K562 (cell line): ENCODE data around the gene DAB1. TPM values are rescaled to one million over a fixed set of nuclear protein-coding genes. Genes with fewer than 3 reads are reported as not detected.

ENCODE experiments used
- ATAC-seq: fragments of 200-7000 bp; cut with Tn5 transposase; 3 replicates; pipeline ENCODE4 v1.9.1; 2020; ENCODE audit warnings: moderate library complexity
- BruUV-seq: library from RNA; stranded (reverse); fragments of 400-500 nt; replicated peaks from 2 replicates; lab custom pipeline; 2021; lab: Mats Ljungman, UMichigan
- CTCF ChIA-PET: fragments of 300-600 bp; formaldehyde crosslinking; extraction: SDS; loops from one replicate; lab custom pipeline; 2021; ENCODE audit warnings: low intra/inter-chr PET ratio; lab: Yijun Ruan, JAX
- POLR2A ChIA-PET: fragments of 300-600, 350-650 bp; sonication (Branson Sonifier 250); formaldehyde crosslinking; extraction: SDS; loops from one replicate; lab custom pipeline; 2021; ENCODE audit warnings: antibody characterized with exemption, inconsistent platforms; lab: Yijun Ruan, JAX
- DNase-seq, 4 experiments: peaks; one replicate each; pipeline versions ENCODE4 v3.0.0 to v3.0.0-alpha.2; 2011 to 2018; ENCODE audit warnings: low spot score in 3 of 4, mixed read lengths in 3 of 4; ENCODE audit errors: extremely low read depth in 1 of 4
- FAIRE-seq: peaks from 2 replicates; lab custom pipeline; 2011; peaks lifted over from hg19 to GRCh38; lab: Jason Lieb, UNC
- H2AFZ ChIP-seq: 2 replicates; pipeline ENCODE4 v1.6.0; 2011; ENCODE audit warnings: low read depth, low read length, control low read depth, inconsistent platforms
- H3K27ac ChIP-seq: fragments of 200-600 bp; 3 replicates; pipeline ENCODE4 v1.8.0; 2011; ENCODE audit warnings: low read depth, mild to moderate bottlenecking, control low read depth, inconsistent platforms, low read length, moderate library complexity, mixed read lengths; ENCODE audit errors: extremely low read depth
- H3K27me3 ChIP-seq, 2 experiments: fragments of 300-600 bp in 1 of 2; 2 replicates in 1 of 2; 3 replicates in 1 of 2; pipeline versions ENCODE4 v1.6.0 to v1.8.0; 2011; ENCODE audit warnings: inconsistent platforms in 2 of 2, low read length in 2 of 2, mild to moderate bottlenecking in 1 of 2, mixed read lengths in 1 of 2, moderate library complexity in 1 of 2; ENCODE audit not compliant: control insufficient read depth in 2 of 2, insufficient read depth in 2 of 2
- H3K36me3 ChIP-seq: fragments of 300-600 bp; 3 replicates; pipeline ENCODE4 v1.8.0; 2011; ENCODE audit warnings: mild to moderate bottlenecking, low read length, inconsistent platforms; ENCODE audit not compliant: control insufficient read depth, insufficient read depth
- H3K4me1 ChIP-seq, 2 experiments: fragments of 200-600 bp in 1 of 2; replicated peaks in 1 of 2; 2 replicates in 1 of 2; 3 replicates in 1 of 2; pipeline versions ENCODE4 v1.5.1 to v1.8.0; 2011; ENCODE audit warnings: inconsistent platforms in 2 of 2, low read length in 2 of 2, mild to moderate bottlenecking in 1 of 2, mixed read lengths in 1 of 2, moderate library complexity in 1 of 2; ENCODE audit not compliant: control insufficient read depth in 2 of 2, insufficient read depth in 2 of 2
- H3K4me2 ChIP-seq: 2 replicates; pipeline ENCODE4 v1.6.1; 2011; ENCODE audit warnings: low read length, control low read depth, inconsistent platforms, mixed read lengths; ENCODE audit not compliant: insufficient read depth
- H3K4me3 ChIP-seq: fragments of 200-600 bp; sonication (generic), shearing (Covaris generic); 2 replicates; pipeline ENCODE4 v1.5.1; 2016; ENCODE audit warnings: control low read depth, inconsistent platforms
- H3K79me2 ChIP-seq: fragments of 200-600 bp; 3 replicates; pipeline ENCODE4 v1.8.0; 2011; ENCODE audit warnings: low read length, inconsistent platforms; ENCODE audit not compliant: control insufficient read depth, insufficient read depth
- H3K9ac ChIP-seq, 2 experiments: 2 replicates each; pipeline versions ENCODE4 v1.6.0 to v1.6.1; 2011; ENCODE audit warnings: low read depth in 2 of 2, low read length in 2 of 2, control low read depth in 1 of 2, inconsistent platforms in 1 of 2, mild to moderate bottlenecking in 1 of 2, mixed read lengths in 1 of 2; ENCODE audit not compliant: insufficient read depth in 1 of 2
- H3K9me1 ChIP-seq: one replicate; pipeline ENCODE4 v1.6.0; 2011; ENCODE audit warnings: inconsistent platforms, mild to moderate bottlenecking, low read length, moderate library complexity; ENCODE audit not compliant: control insufficient read depth, insufficient read depth
- H3K9me3 ChIP-seq: replicated peaks from 2 replicates; pipeline ENCODE4 v1.5.1; 2011; ENCODE audit warnings: low read depth, low read length, inconsistent platforms; ENCODE audit not compliant: control insufficient read depth, insufficient read depth
- H4K20me1 ChIP-seq: replicated peaks from 2 replicates; pipeline ENCODE4 v1.6.1; 2011; ENCODE audit warnings: low read length, inconsistent platforms, mixed read lengths; ENCODE audit not compliant: control insufficient read depth, insufficient read depth
- ATF4 ChIP-seq: fragments of 450-650 bp; formaldehyde crosslinking; IDR thresholded peaks from 2 replicates; pipeline ENCODE4 v1.4.0; 2022; ENCODE audit warnings: mild to moderate bottlenecking, moderate library complexity
- BACH1 ChIP-seq: fragments of 200-800 bp; sonication (Bioruptor generic); IDR thresholded peaks from 2 replicates; pipeline ENCODE4 v1.6.1; 2016; ENCODE audit warnings: missing genetic modification characterization, missing compliant biosample characterization
- CBX1 ChIP-seq: sonication (generic); IDR thresholded peaks from 2 replicates; pipeline ENCODE4 v1.6.1; 2016; ENCODE audit warnings: antibody characterized with exemption, low read depth, mild to moderate bottlenecking
- CBX2 ChIP-seq: fragments of 200-600 bp; sonication (generic); IDR thresholded peaks from one replicate; pipeline ENCODE4 v1.6.1; 2012; ENCODE audit warnings: mild to moderate bottlenecking, low read length, inconsistent platforms; ENCODE audit not compliant: insufficient read depth, poor library complexity, severe bottlenecking
- CBX5 ChIP-seq: IDR thresholded peaks from 2 replicates; pipeline ENCODE4 v1.6.1; 2014; ENCODE audit warnings: low read depth, borderline replicate concordance
- ELF4 ChIP-seq: fragments of 450-650 bp; formaldehyde crosslinking; IDR thresholded peaks from 2 replicates; pipeline ENCODE4 v1.4.0; 2022; ENCODE audit warnings: missing genetic modification characterization
- ETV5 ChIP-seq: sonication (generic); formaldehyde crosslinking; IDR thresholded peaks from 2 replicates; pipeline ENCODE4 v1.4.0; 2020; ENCODE audit warnings: low read depth, mild to moderate bottlenecking, missing genetic modification reagents
- GTF2B ChIP-seq: IDR thresholded peaks from 2 replicates; pipeline ENCODE4 v1.6.1; 2011; ENCODE audit not compliant: insufficient read length; ENCODE audit errors: extremely low read depth
- ILK ChIP-seq: fragments of 450-650 bp; IDR thresholded peaks from 2 replicates; pipeline ENCODE4 v1.6.1; 2016; ENCODE audit warnings: missing genetic modification characterization, low read depth, mild to moderate bottlenecking, missing compliant biosample characterization, moderate library complexity, borderline replicate concordance
- MYC ChIP-seq, 2 experiments: fragments of 250-450 bp in 1 of 2; sonication (Bioruptor Pico) in 1 of 2; IDR thresholded peaks; 2 replicates each; pipeline versions ENCODE4 v1.5.1 to v1.6.1; 2012 to 2021; ENCODE audit warnings: low read depth in 2 of 2, borderline replicate concordance in 1 of 2, improper control_type of control experiment in 1 of 2, low read length in 1 of 2, mild to moderate bottlenecking in 1 of 2, moderate library complexity in 1 of 2
- NEUROD1 ChIP-seq: fragments of 150-350 bp; IDR thresholded peaks from 2 replicates; pipeline ENCODE4 v1.6.1; 2014; ENCODE audit warnings: borderline replicate concordance, low read length, low read depth; ENCODE audit not compliant: partially characterized antibody
- NONO ChIP-seq, 2 experiments: fragments of 200-400 bp in 1 of 2; fragments of 450-650 bp in 1 of 2; formaldehyde crosslinking in 1 of 2; IDR thresholded peaks; 2 replicates each; pipeline ENCODE4 v1.6.1; 2017; ENCODE audit warnings: low read depth in 2 of 2, mild to moderate bottlenecking in 2 of 2, moderate library complexity in 2 of 2, low read length in 1 of 2
- SIRT6 ChIP-seq: IDR thresholded peaks from one replicate; pipeline ENCODE4 v1.6.1; 2012; ENCODE audit warnings: low read depth, mild to moderate bottlenecking, control low read depth, inconsistent platforms, low read length, moderate library complexity
- TBL1XR1 ChIP-seq, 2 experiments: IDR thresholded peaks; 2 replicates each; pipeline ENCODE4 v1.6.1; 2012; ENCODE audit warnings: improper control_type of control experiment in 2 of 2, low read length in 2 of 2, mild to moderate bottlenecking in 1 of 2
- ZBTB8A ChIP-seq: fragments of 450-650 bp; IDR thresholded peaks from 2 replicates; pipeline ENCODE4 v1.6.1; 2018; ENCODE audit warnings: mild to moderate bottlenecking, moderate library complexity; ENCODE audit not compliant: partially characterized antibody
- ZNF780A ChIP-seq: fragments of 250-450 bp; sonication (Bioruptor Pico); IDR thresholded peaks from 2 replicates; pipeline ENCODE4 v1.5.0; 2021; ENCODE audit warnings: mild to moderate bottlenecking
- WGBS: fragments of 100-300 bp; shearing (Covaris generic); methylation state at CpG from one replicate; pipeline ENCODE4 v1.1.6; 2016; ENCODE audit warnings: low coverage, mixed read lengths; ENCODE audit not compliant: insufficient coverage; ENCODE audit errors: missing lambda C conversion rate; 5-methylcytosine and 5-hydroxymethylcytosine counted together
- in situ Hi-C: fragments of 300-500 bp; cut with MboI; formaldehyde crosslinking; loops from 4 replicates; pipeline ENCODE4 v1.15.0; 2018; ENCODE audit warnings: inconsistent platforms, mixed read lengths
- intact Hi-C: fragments of 100-400 bp; cut with micrococcal nuclease; formaldehyde crosslinking; loops from 2 replicates; pipeline ENCODE4 v1.14.2; 2022
- polyA plus RNA-seq, 8 experiments: library from polyadenylated mRNA; depleted of rRNA in 4 of 8; stranded (reverse) in 5 of 8; unstranded in 3 of 8; fragments of >200 nt; fragmentation: Nextera tagmentation in 2 of 8; fragmentation: Illumina TruSeq in 1 of 8; extraction: Ambion mirVana in 2 of 8; extraction: Trizol in 1 of 8; gene quantifications; 2 replicates each; pipeline versions ENCODE4 v1.2.1 to v1.2.3, GENCODE V29; 2011 to 2014; ENCODE audit warnings: inconsistent platforms in 1 of 8, missing spikeins in 1 of 8
- total RNA-seq, 7 experiments: library from RNA; depleted of rRNA in 6 of 7; stranded (reverse); fragments of >200 nt in 6 of 7; fragmentation: Illumina TruSeq in 2 of 7; extraction: Trizol in 2 of 7; gene quantifications; 2 replicates each; pipeline versions ENCODE4 v1.2.1 to v1.2.3, GENCODE V29; 2011 to 2021; ENCODE audit warnings: low replicate concordance in 1 of 7
- TF ChIP-seq, protein P1 (sequence below): fragments of 250-450 bp; sonication (Bioruptor Pico); IDR thresholded peaks from 2 replicates; pipeline ENCODE4 v1.5.0; 2021; ENCODE audit warnings: mild to moderate bottlenecking, moderate library complexity

DAB1 gene
- total and polyA plus RNA-seq, 9 of the 15 experiments (the other 6 are each of a cell fraction or from before 2014, with no cell fraction given), result not detected

GRCh38 chr1:57407928-57408327 lies 15.9 kb downstream of the DAB1 start:
- no TSS peak for BruUV-seq
- WGBS, result 0% methylated on average over 4 of the region's 4 CpGs
- no peaks in the 10 kb centered on the region for H3K9me1 ChIP-seq
- ChIA-PET CTCF (no interaction called here), POLR2A (no interaction called here)
- no peaks in the 10 kb centered on the region for H4K20me1 ChIP-seq
- H3K4me3 ChIP-seq, result no peak overlapping the region
- no peak overlapping the region for H2AFZ ChIP-seq
- no peaks in the 10 kb centered on the region for H3K9me3 ChIP-seq
- H3K79me2 ChIP-seq, result no peaks in the 10 kb centered on the region
- FAIRE-seq (no peak), ATAC-seq (no peak), DNase-seq (no peak)
- in situ Hi-C loops, result no loop called here
- H3K4me1 ChIP-seq, result no peaks in the 10 kb centered on the region
- H3K27me3 ChIP-seq, result no peaks in the 10 kb centered on the region
- no peak overlapping the region for H3K27ac ChIP-seq
- H3K9ac ChIP-seq, result no peak overlapping the region
- intact Hi-C loops, result no loop called here
- no peak overlapping the region for H3K4me2 ChIP-seq
- no peaks in the 10 kb centered on the region for H3K36me3 ChIP-seq
- TF ChIP-seq ELF4 (CRISPR knock-in tag), result no peak
- no peak for TF ChIP-seq BACH1 (tag)
- TF ChIP-seq ATF4, result no peak
- no peak for TF ChIP-seq GTF2B
- no peak for TF ChIP-seq TBL1XR1 (IDR thresholded peaks at IDR 0.05; ENCODE audit: low read length in 2 of 2)
- no peak for TF ChIP-seq NONO (IDR thresholded peaks at IDR 0.05; ENCODE audit: low read depth in 2 of 2, low read length in 1 of 2)
- TF ChIP-seq, protein P1, sequence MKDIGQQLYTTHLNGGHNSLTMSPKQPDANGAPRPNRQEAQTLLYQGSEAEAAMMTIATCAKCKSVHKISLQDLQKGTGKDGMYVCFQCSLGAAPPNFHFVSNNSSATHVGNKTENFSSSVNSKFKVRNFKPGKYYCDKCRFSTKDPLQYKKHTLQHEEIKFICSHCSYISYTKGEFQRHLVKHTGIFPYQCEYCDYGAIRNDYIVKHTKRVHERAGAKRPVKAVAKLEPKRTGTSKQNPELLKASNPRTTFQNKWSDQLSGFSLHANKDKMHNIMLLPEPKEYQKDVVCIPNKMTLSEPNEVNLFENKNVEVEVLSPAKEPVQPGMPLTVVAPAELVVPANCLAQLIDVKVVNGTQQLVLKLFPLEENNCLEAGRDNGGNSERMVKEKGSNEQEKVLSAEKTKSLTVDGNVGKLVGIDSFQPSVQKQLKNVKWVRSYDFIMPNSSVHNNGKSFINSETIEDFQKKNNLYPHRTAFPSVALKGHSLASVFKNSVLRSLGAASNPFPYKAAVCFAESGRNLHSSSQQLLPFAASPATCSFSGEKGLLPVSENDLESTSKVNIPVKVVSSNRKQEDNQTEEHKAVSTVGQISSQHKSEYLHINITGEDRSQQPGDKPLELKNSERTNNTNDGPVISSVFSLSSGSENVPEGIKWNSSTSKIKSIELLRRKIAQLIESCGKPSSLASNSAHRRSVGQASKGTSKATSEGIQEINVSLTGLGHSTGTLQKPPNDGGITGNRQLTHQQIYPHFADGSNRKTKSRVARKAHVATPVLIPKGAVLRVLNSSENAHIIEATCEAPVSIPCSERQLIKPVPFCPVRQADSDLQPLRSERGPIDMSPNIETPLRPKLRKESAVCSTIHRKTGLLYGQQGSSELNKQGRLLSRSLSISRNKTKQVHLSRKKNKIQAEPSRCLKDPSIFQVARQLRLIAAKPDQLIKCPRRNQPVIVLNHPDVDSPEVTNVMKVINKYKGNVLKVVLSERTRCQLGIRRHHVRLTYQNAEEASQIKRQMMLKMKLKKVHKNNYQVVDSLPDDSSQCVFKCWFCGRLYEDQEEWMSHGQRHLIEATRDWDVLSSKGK, result no peak
- TF ChIP-seq ZBTB8A, result no peak
- no peak for TF ChIP-seq ILK (tag)
- no peak for TF ChIP-seq ETV5 (CRISPR knock-in tag)
- no peak for TF ChIP-seq MYC (IDR thresholded peaks at IDR 0.05; ENCODE audit: low read depth, low read length)
- TF ChIP-seq MYC (CRISPR knock-in tag; IDR thresholded peaks at IDR 0.05; ENCODE audit: borderline replicate concordance, low read depth), result no peak
- TF ChIP-seq NEUROD1, result no peak
- no peak for TF ChIP-seq CBX2
- no peak for TF ChIP-seq SIRT6
- no peak for TF ChIP-seq CBX1
- no peak for TF ChIP-seq ZNF780A (CRISPR knock-in tag)
- TF ChIP-seq CBX5, result no peak
